Stimulated activated CD4-positive, alpha-beta T cell treated with anti-CD3 and anti-CD28 coated beads, Interleukin-2, amount 100 ng/mL, for 4 hours (primary cell): ENCODE data around the gene THAP3.

Source experiments
- DNase-seq: peaks from one replicate; pipeline ENCODE4 v3.0.0-alpha.2; 2020; ENCODE audit warnings: low read depth

THAP3 gene

GRCh38 chr1:6624710-6625583 lies at the start of gene THAP3:
THAP3 (plus strand) TSS chr1:6624868; CDS start chr1:6625219, 351 bp downstream.
- peak; percentile 80 for DNase-seq

GRCh38 chr1:6577831-6578525 lies 46.7 kb upstream of the THAP3 start:
- DNase-seq: no peak

- DNase-seq: no peak
These were observed 45.9 kb upstream of the THAP3 start for GRCh38 chr1:6578624-6579373.

GRCh38 chr1:6579374-6580118 lies 45.1 kb upstream of the THAP3 start, which contains the start of gene ZBTB48:
ZBTB48 (plus strand) TSS chr1:6579994; CDS start chr1:6580610, 616 bp downstream.
- DNase-seq: peak; percentile 97

GRCh38 chr1:6580119-6580592 lies 44.5 kb upstream of the THAP3 start:
- DNase-seq: no peak

- DNase-seq: no peak
These were observed 43.9 kb upstream of the THAP3 start for GRCh38 chr1:6580593-6581409.

- DNase-seq: no peak
These were observed 42.9 kb upstream of the THAP3 start for GRCh38 chr1:6581561-6582305.

GRCh38 chr1:6582370-6582769 lies 42.3 kb upstream of the THAP3 start:
- no peak for DNase-seq

GRCh38 chr1:6584126-6585080 lies 40.3 kb upstream of the THAP3 start:
- DNase-seq: no peak

GRCh38 chr1:6585081-6585722 lies 39.5 kb upstream of the THAP3 start:
- no peak for DNase-seq

GRCh38 chr1:6585841-6586240 lies 38.8 kb upstream of the THAP3 start:
- DNase-seq: no peak

GRCh38 chr1:6586404-6586816 lies 38.3 kb upstream of the THAP3 start:
- DNase-seq: no peak

GRCh38 chr1:6587261-6588005 lies 37.2 kb upstream of the THAP3 start:
- DNase-seq: no peak

GRCh38 chr1:6588128-6588892 lies 36.4 kb upstream of the THAP3 start:
- DNase-seq: no peak

GRCh38 chr1:6588893-6589520 lies 35.7 kb upstream of the THAP3 start:
- DNase-seq: no peak

GRCh38 chr1:6590046-6590445 lies 34.6 kb upstream of the THAP3 start:
- no peak for DNase-seq
